Chondrocyte (in vitro differentiated cells): ENCODE results near the gene SDF4. TPM values are rescaled to one million over a fixed set of nuclear protein-coding genes. Genes with fewer than 3 reads are reported as not detected.

ENCODE experiments used
- DNase-seq: peaks from one replicate; pipeline ENCODE4 v3.0.0; 2021; ENCODE audit warnings: mixed read lengths, low spot score
- H3K27ac Mint-ChIP-seq: one replicate; pipeline ENCODE4 v1.8.0; 2021; ENCODE audit warnings: mild to moderate bottlenecking, moderate library complexity, mixed read lengths; ENCODE audit not compliant: unreplicated experiment
- H3K27me3 Mint-ChIP-seq: 2 replicates; pipeline ENCODE4 v1.8.0; 2021; ENCODE audit warnings: low read depth, mixed read lengths
- H3K36me3 Mint-ChIP-seq: 2 replicates; pipeline ENCODE4 v1.8.0; 2021; ENCODE audit warnings: low read depth, mixed read lengths
- H3K4me1 Mint-ChIP-seq: 2 replicates; pipeline ENCODE4 v1.8.0; 2021; ENCODE audit warnings: low read depth, mild to moderate bottlenecking, mixed read lengths
- H3K4me3 Mint-ChIP-seq: one replicate; pipeline ENCODE4 v1.8.0; 2021; ENCODE audit warnings: mild to moderate bottlenecking, moderate library complexity, mixed read lengths; ENCODE audit not compliant: unreplicated experiment
- H3K9me3 Mint-ChIP-seq: 2 replicates; pipeline ENCODE4 v1.8.0; 2021; ENCODE audit warnings: low read depth, mixed read lengths
- CTCF ChIP-seq: fragments of 200-600 bp; sonication (generic); IDR thresholded peaks from 2 replicates; pipeline ENCODE4 v1.5.0; 2021; ENCODE audit warnings: antibody characterized with exemption, mild to moderate bottlenecking, moderate library complexity
- total RNA-seq: library from RNA; stranded (reverse); gene quantifications from 3 replicates; pipeline ENCODE4 v1.2.1, GENCODE V29; 2021

The SDF4 gene
- total RNA-seq, 1 donor from 2014 or later, result 164 TPM

GRCh38 chr1:1194723-1195122 lies 37.1 kb downstream of the SDF4 start:
- DNase-seq, result no peak
- H3K4me3 Mint-ChIP-seq, result no peak overlapping the region
- H3K36me3 Mint-ChIP-seq, result peaks cover 9% of the 10 kb centered on the region
- no peak overlapping the region for H3K27ac Mint-ChIP-seq
- no peak for TF ChIP-seq CTCF
- H3K4me1 Mint-ChIP-seq, result no peaks in the 10 kb centered on the region
- no peaks in the 10 kb centered on the region for H3K27me3 Mint-ChIP-seq
- H3K9me3 Mint-ChIP-seq, result peaks cover 22% of the 10 kb centered on the region

- Mint-ChIP-seq H3K27ac (no peak overlapping the region), H3K4me3 (no peak overlapping the region), H3K9me3 (peaks cover 22% of the 10 kb centered on the region), H3K4me1 (no peaks in the 10 kb centered on the region), H3K27me3 (no peaks in the 10 kb centered on the region), H3K36me3 (peaks cover 9% of the 10 kb centered on the region)
- peak; percentile 46 for DNase-seq
- no peak for TF ChIP-seq CTCF
Observed at GRCh38 chr1:1191734-1192133, 40.1 kb downstream of the SDF4 start.

GRCh38 chr1:1189111-1189510 lies 42.7 kb downstream of the SDF4 start:
- DNase-seq, result no peak
- Mint-ChIP-seq H3K36me3 (peaks cover 5% of the 10 kb centered on the region), H3K27me3 (peaks cover 3% of the 10 kb centered on the region), H3K27ac (no peak overlapping the region), H3K4me3 (no peak overlapping the region), H3K4me1 (no peaks in the 10 kb centered on the region), H3K9me3 (peaks cover 9% of the 10 kb centered on the region)
- no peak for TF ChIP-seq CTCF

- H3K9me3 Mint-ChIP-seq, result peaks cover 9% of the 10 kb centered on the region
- H3K4me3 Mint-ChIP-seq, result no peak overlapping the region
- DNase-seq, result no peak
- no peak for TF ChIP-seq CTCF
- H3K36me3 Mint-ChIP-seq, result peaks cover 5% of the 10 kb centered on the region
- H3K27ac Mint-ChIP-seq, result no peak overlapping the region
- peaks cover 3% of the 10 kb centered on the region for H3K27me3 Mint-ChIP-seq
- no peaks in the 10 kb centered on the region for H3K4me1 Mint-ChIP-seq
Observed at GRCh38 chr1:1187938-1188337, 43.9 kb downstream of the SDF4 start.

- Mint-ChIP-seq H3K4me1 (no peaks in the 10 kb centered on the region), H3K4me3 (no peak overlapping the region), H3K9me3 (no peaks in the 10 kb centered on the region), H3K27ac (no peak overlapping the region), H3K27me3 (peaks cover 5% of the 10 kb centered on the region), H3K36me3 (no peaks in the 10 kb centered on the region)
- DNase-seq, result peak; percentile 84
- no peak for TF ChIP-seq CTCF
Observed at GRCh38 chr1:1185101-1185765, 46.6 kb downstream of the SDF4 start.
